ENCODE results near the gene CADM1.

DNA sequence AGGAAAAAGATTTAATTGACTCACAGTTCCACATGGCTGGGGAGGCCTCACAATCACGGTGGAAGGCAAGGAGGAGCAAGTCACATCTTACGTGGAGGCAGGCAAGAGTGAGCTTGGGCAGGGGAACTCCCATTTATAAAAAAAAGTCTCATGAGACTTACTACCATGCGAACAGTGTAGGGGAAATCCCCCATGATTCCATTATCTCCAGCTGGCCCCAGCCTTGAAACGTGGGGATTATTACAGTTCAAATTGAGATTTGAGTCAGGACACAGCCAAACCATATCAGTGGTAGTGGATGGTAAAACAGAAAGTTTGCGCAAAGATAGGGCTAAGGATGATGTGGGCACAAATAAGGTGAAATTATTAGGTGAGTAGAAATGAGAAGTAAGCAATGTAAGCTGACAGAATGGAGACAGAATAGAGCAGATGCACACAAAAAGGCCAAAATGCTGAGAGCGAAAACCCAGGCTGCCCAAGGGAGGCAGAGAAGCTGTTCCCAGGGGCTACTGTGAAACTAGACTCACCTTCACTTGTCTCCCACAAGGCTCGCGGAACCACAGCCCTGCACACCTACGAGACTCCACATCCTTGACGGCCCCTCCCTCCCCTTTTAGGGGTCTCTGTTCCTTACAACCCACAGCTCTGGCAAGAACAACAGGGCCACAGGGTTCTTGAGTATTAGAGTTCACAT, 377.6 kb downstream of the CADM1 start:
- TF ChIP-seq EZH2 (IDR thresholded peaks at IDR 0.05) (no peak), POLR2AphosphoS5 (IDR thresholded peaks at IDR 0.05; ENCODE audit: borderline replicate concordance, low read depth, low read length) (no peak)

Measured in SK-N-MC (cell line).